Retinal pigment epithelial cell (primary cell): Measurements from ENCODE around the gene ACHE.

Experiments used
- DNase-seq: peaks from one replicate; pipeline ENCODE4 v3.0.0-alpha.2; 2010; ENCODE audit warnings: low read depth
- H3K4me3 ChIP-seq: 2 replicates; pipeline ENCODE4 v1.5.1; 2011; ENCODE audit warnings: mild to moderate bottlenecking, low read length, control low read depth, moderate library complexity
- TF ChIP-seq, protein P1 (sequence below): conservative IDR thresholded peaks from 2 replicates; pipeline ENCODE4 v1.5.1; 2011; ENCODE audit warnings: low read depth, low read length, control low read depth, inconsistent platforms

ACHE gene

GRCh38 chr7:100901921-100902332 is 6.2 kb upstream of the ACHE start:
- TF ChIP-seq, protein P1, sequence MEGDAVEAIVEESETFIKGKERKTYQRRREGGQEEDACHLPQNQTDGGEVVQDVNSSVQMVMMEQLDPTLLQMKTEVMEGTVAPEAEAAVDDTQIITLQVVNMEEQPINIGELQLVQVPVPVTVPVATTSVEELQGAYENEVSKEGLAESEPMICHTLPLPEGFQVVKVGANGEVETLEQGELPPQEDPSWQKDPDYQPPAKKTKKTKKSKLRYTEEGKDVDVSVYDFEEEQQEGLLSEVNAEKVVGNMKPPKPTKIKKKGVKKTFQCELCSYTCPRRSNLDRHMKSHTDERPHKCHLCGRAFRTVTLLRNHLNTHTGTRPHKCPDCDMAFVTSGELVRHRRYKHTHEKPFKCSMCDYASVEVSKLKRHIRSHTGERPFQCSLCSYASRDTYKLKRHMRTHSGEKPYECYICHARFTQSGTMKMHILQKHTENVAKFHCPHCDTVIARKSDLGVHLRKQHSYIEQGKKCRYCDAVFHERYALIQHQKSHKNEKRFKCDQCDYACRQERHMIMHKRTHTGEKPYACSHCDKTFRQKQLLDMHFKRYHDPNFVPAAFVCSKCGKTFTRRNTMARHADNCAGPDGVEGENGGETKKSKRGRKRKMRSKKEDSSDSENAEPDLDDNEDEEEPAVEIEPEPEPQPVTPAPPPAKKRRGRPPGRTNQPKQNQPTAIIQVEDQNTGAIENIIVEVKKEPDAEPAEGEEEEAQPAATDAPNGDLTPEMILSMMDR = no peak
- no peak overlapping the region for H3K4me3 ChIP-seq
- DNase-seq = no peak

- no peak for DNase-seq
- no peak overlapping the region for H3K4me3 ChIP-seq
- TF ChIP-seq, protein P1 = no peak
Measured at GRCh38 chr7:100900978-100901377, 5.3 kb upstream of the ACHE start.

- TF ChIP-seq, protein P1 = no peak
- no peak for DNase-seq
- H3K4me3 ChIP-seq = no peak overlapping the region
Measured at GRCh38 chr7:100899432-100899831, 3.7 kb upstream of the ACHE start.

DNA sequence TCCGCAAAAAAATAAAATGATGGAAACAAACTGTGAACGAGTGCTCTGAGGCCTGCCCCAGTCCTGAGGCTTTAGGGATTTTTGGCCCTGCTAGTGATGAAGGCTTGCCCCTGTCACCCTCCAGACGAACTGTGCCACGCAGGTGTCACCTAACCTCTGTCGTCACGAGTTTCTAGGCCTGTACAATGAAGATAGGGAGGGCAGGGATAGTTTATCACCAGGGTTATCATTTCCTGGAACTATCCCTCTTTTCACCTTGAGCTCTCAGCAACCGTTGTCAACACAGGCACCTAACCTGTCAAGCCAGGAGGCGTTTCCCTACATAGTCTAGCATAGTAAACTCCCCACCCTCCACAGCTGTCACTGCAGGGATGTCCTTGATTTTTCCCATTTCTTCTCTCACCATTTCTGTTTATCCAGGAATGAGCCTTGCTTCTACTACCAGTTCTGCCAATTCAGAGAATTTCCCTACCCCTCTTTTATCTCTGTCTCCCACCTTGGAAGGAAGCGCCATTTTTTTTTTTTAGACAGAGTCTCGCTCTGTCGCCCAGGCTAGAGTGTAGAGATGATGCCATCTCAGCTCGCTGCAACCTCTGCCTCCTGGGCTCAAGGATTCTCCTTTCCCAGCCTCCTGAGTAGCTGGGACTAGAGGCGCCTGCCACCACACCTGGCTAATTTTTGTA is 2.2 kb upstream of the ACHE start:
- H3K4me3 ChIP-seq = no peak overlapping the region
- TF ChIP-seq, protein P1 = no peak
- no peak for DNase-seq

DNA sequence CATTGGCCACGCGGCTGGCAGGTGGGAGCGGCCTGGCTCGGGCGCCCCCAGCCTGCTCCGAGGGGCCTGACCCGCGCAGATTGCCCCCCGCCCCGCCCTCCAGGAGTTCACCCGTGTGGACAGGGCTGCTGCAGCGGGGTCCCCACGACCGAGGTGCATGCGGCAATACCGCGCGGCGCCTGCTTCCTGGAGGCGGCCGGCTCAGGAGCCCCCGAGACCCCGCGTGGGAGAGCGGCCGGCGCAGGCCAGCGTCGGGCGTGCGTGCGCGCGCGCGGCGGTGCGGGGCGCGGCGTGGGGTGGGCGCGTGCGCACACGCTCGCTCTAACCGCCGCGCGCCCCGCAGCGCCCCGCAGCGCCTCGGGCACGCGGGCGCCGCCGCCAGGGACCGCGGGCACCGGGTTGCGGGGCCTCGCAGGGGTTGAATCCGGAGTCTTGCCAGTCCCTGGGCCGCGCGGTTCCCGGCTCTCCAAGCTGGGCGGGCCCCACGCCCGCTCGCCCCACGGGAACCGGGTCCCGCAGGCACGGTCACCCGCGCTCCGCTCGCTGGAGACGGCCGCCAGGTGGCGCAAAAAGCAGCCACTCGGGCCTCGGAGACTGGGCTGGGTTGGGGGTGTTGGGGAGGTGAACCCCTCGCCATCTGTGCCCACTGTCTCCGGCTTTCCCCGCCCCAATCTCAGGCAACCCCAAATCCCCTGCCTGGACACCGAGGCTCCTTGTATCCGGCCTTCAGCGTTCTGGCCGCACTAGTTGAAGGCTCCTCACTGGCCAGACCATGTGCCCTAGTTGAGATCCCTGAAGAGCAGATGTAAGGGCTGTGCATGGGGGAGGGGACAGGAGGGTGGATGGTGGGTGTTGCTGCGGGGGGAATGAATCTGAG is 1.3 kb upstream of the ACHE start:
- TF ChIP-seq, protein P1 = peak; percentile 66
- no peak for DNase-seq
- H3K4me3 ChIP-seq = no peak overlapping the region

GRCh38 chr7:100895956-100896731 is 456 bp upstream of the ACHE start:
- DNase-seq = no peak
- TF ChIP-seq, protein P1 = no peak
- no peak overlapping the region for H3K4me3 ChIP-seq
